Measurements from ENCODE around the gene LTBP1.

Gene LTBP1

GRCh38 chr2:33265584-33266338 lies 319.0 kb downstream of the LTBP1 start:
- DNase-seq (ENCODE audit: low read depth in 2 of 2), result no peak

- DNase-seq (ENCODE audit: low read depth in 2 of 2), result no peak
These were observed 319.7 kb downstream of the LTBP1 start for GRCh38 chr2:33266467-33266866.

GRCh38 chr2:33267043-33267442 lies 320.3 kb downstream of the LTBP1 start:
- no peak for DNase-seq (ENCODE audit: low read depth in 2 of 2)

- no peak for DNase-seq (ENCODE audit: low read depth in 2 of 2)
These were observed 321.0 kb downstream of the LTBP1 start for GRCh38 chr2:33267756-33268155.

- no peak for DNase-seq (ENCODE audit: low read depth in 2 of 2)
These were observed 321.6 kb downstream of the LTBP1 start for GRCh38 chr2:33268246-33268831.

GRCh38 chr2:33272001-33272400 lies 325.2 kb downstream of the LTBP1 start:
- no peak for DNase-seq (ENCODE audit: low read depth in 2 of 2)

GRCh38 chr2:33273479-33273878 lies 326.7 kb downstream of the LTBP1 start:
- DNase-seq (ENCODE audit: low read depth in 2 of 2), result no peak

GRCh38 chr2:33274524-33274923 lies 327.8 kb downstream of the LTBP1 start:
- DNase-seq (ENCODE audit: low read depth in 2 of 2), result no peak

GRCh38 chr2:33275689-33276444 lies 329.1 kb downstream of the LTBP1 start:
- DNase-seq (ENCODE audit: low read depth in 2 of 2), result peak in 1 of 2 donors; percentile 6

GRCh38 chr2:33277002-33277426 lies 330.3 kb downstream of the LTBP1 start:
- no peak for DNase-seq (ENCODE audit: low read depth in 2 of 2)

- no peak for DNase-seq (ENCODE audit: low read depth in 2 of 2)
These were observed 331.6 kb downstream of the LTBP1 start for GRCh38 chr2:33278245-33278943.

GRCh38 chr2:33284287-33284686 lies 337.5 kb downstream of the LTBP1 start:
- DNase-seq (ENCODE audit: low read depth in 2 of 2), result no peak

GRCh38 chr2:33287507-33288005 lies 340.8 kb downstream of the LTBP1 start:
- DNase-seq (ENCODE audit: low read depth in 2 of 2), result no peak

- no peak for DNase-seq (ENCODE audit: low read depth in 2 of 2)
These were observed 341.3 kb downstream of the LTBP1 start for GRCh38 chr2:33288011-33288410.

- DNase-seq (ENCODE audit: low read depth in 2 of 2), result no peak
These were observed 343.2 kb downstream of the LTBP1 start for GRCh38 chr2:33289961-33290360.

GRCh38 chr2:33291278-33292013 lies 344.7 kb downstream of the LTBP1 start:
- DNase-seq (ENCODE audit: low read depth in 2 of 2), result no peak

GRCh38 chr2:33292063-33292462 lies 345.3 kb downstream of the LTBP1 start:
- no peak for DNase-seq (ENCODE audit: low read depth in 2 of 2)

GRCh38 chr2:33292981-33293595 lies 346.3 kb downstream of the LTBP1 start:
- DNase-seq (ENCODE audit: low read depth in 2 of 2), result no peak

GRCh38 chr2:33298233-33298632 lies 351.5 kb downstream of the LTBP1 start:
- no peak for DNase-seq (ENCODE audit: low read depth in 2 of 2)

GRCh38 chr2:33301355-33301754 lies 354.6 kb downstream of the LTBP1 start:
- DNase-seq (ENCODE audit: low read depth in 2 of 2), result no peak

GRCh38 chr2:33302348-33302747 lies 355.6 kb downstream of the LTBP1 start:
- no peak for DNase-seq (ENCODE audit: low read depth in 2 of 2)

Data from stimulated activated CD8-positive, alpha-beta memory T cell treated with anti-CD3 and anti-CD28 coated beads, Interleukin-7, amount 100 ng/mL, for 1 hour (primary cell).